GM12878 (cell line): ENCODE measurements around the gene PCLAF. TPM values are rescaled to one million over a fixed set of nuclear protein-coding genes. Genes with fewer than 3 reads are reported as not detected.

ENCODE experiments used
- ATF2 ChIP-seq: IDR thresholded peaks from 2 replicates; pipeline ENCODE4 v1.6.1; 2012; ENCODE audit warnings: low read length, inconsistent platforms
- E2F8 ChIP-seq: fragments of 450-650 bp; IDR thresholded peaks from 2 replicates; pipeline ENCODE4 v1.6.1; 2018; ENCODE audit warnings: mild to moderate bottlenecking, low read depth, moderate library complexity; ENCODE audit not compliant: partially characterized antibody
- EED ChIP-seq: sonication (generic); IDR thresholded peaks from 2 replicates; pipeline ENCODE4 v1.6.1; 2016; ENCODE audit warnings: antibody characterized with exemption, low read depth
- PML ChIP-seq: IDR thresholded peaks from 2 replicates; pipeline ENCODE4 v1.6.1; 2012; ENCODE audit warnings: low read length, inconsistent platforms
- POLR2AphosphoS5 ChIP-seq: IDR thresholded peaks from 2 replicates; pipeline ENCODE4 v1.6.1; 2011; ENCODE audit warnings: mild to moderate bottlenecking, low read length, inconsistent platforms
- PRDM15 ChIP-seq: fragments of 450-650 bp; formaldehyde crosslinking; IDR thresholded peaks from 2 replicates; pipeline ENCODE4 v1.4.0; 2020; ENCODE audit warnings: mild to moderate bottlenecking, moderate library complexity
- SMAD1 ChIP-seq: fragments of 450-650 bp; IDR thresholded peaks from 2 replicates; pipeline ENCODE4 v1.6.1; 2018; ENCODE audit warnings: mild to moderate bottlenecking, low read depth; ENCODE audit not compliant: partially characterized antibody
- polyA plus RNA-seq, 11 experiments: library from polyadenylated mRNA; depleted of rRNA in 4 of 11; unstranded in 6 of 11; stranded (reverse) in 5 of 11; fragments of >200 nt; fragmentation: Nextera tagmentation in 4 of 11; fragmentation: Illumina TruSeq in 1 of 11; extraction: Ambion mirVana in 4 of 11; extraction: Trizol in 1 of 11; gene quantifications; 1 replicate in 1 of 11; 2 replicates in 10 of 11; pipeline versions ENCODE4 v1.2.1 to v1.2.3, GENCODE V29; 2011 to 2016; ENCODE audit warnings: inconsistent platforms in 2 of 11, missing spikeins in 2 of 11, low read depth in 1 of 11
- total RNA-seq, 4 experiments: library from RNA; depleted of rRNA in 3 of 4; stranded (reverse); fragments of >200 nt in 3 of 4; fragmentation: Illumina TruSeq in 1 of 4; extraction: Trizol in 1 of 4; gene quantifications; 2 replicates each; pipeline versions ENCODE4 v1.2.1 to v1.2.3, GENCODE V29; 2013 to 2021
- TF ChIP-seq, protein P1 (sequence below): fragments of 450-650 bp; IDR thresholded peaks from 2 replicates; pipeline ENCODE4 v1.6.1; 2017; ENCODE audit warnings: mild to moderate bottlenecking, low read depth, inconsistent platforms; ENCODE audit not compliant: poor library complexity, severe bottlenecking
- TF ChIP-seq, protein P2 (sequence below): IDR thresholded peaks from 2 replicates; pipeline ENCODE4 v1.6.1; 2011; ENCODE audit warnings: borderline replicate concordance, low read depth, mild to moderate bottlenecking, moderate library complexity, mixed read lengths, low read length; ENCODE audit not compliant: insufficient read depth; ENCODE audit errors: extremely low read length

The PCLAF gene
- total and polyA plus RNA-seq, 10 of the 15 experiments (the other 5 are each of a cell fraction or from before 2014, with no cell fraction given) = 79.0 to 627 (median 343) TPM

DNA sequence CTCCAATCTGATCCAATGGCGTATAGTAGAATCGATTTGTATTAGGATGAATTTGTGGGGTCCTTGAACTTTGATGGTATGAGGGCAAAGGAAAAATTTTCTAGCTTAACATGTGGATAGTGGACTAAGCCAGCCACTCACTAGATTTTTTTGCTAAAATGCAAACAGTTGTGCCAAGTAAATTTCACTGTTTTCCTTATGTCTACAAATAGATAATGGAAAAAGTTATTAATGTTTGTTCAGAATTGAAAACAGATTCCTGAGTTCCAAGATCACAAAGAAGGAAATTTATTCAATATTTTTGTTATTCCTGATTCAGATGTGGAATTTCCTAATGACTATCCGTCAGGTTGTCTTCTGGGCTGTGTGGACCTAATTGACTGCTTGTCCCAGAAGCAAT lies 44.0 kb upstream of the PCLAF start (continued):
- TF ChIP-seq, protein P1, sequence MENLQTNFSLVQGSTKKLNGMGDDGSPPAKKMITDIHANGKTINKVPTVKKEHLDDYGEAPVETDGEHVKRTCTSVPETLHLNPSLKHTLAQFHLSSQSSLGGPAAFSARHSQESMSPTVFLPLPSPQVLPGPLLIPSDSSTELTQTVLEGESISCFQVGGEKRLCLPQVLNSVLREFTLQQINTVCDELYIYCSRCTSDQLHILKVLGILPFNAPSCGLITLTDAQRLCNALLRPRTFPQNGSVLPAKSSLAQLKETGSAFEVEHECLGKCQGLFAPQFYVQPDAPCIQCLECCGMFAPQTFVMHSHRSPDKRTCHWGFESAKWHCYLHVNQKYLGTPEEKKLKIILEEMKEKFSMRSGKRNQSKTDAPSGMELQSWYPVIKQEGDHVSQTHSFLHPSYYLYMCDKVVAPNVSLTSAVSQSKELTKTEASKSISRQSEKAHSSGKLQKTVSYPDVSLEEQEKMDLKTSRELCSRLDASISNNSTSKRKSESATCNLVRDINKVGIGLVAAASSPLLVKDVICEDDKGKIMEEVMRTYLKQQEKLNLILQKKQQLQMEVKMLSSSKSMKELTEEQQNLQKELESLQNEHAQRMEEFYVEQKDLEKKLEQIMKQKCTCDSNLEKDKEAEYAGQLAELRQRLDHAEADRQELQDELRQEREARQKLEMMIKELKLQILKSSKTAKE = no peak
- TF ChIP-seq PML (no peak), EED (no peak), ATF2 (no peak), SMAD1 (no peak), POLR2AphosphoS5 (no peak), PRDM15 (CRISPR knock-in tag) (no peak), E2F8 (no peak)
- TF ChIP-seq, protein P2, sequence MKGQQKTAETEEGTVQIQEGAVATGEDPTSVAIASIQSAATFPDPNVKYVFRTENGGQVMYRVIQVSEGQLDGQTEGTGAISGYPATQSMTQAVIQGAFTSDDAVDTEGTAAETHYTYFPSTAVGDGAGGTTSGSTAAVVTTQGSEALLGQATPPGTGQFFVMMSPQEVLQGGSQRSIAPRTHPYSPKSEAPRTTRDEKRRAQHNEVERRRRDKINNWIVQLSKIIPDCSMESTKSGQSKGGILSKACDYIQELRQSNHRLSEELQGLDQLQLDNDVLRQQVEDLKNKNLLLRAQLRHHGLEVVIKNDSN = no peak
- TF ChIP-seq, all 136 proteins: peak for 0
